GM23248 (cell line): ENCODE measurements around the gene CD59.

Source experiments
- EZH2 ChIP-seq: fragments of 200-600 bp; sonication (generic); IDR thresholded peaks from 2 replicates; pipeline ENCODE4 v1.6.1; 2018; ENCODE audit warnings: antibody characterized with exemption, mild to moderate bottlenecking; ENCODE audit not compliant: insufficient read depth, poor library complexity, severe bottlenecking
- EZH2phosphoT487 ChIP-seq: fragments of 200-600 bp; sonication (generic); IDR thresholded peaks from 2 replicates; pipeline ENCODE4 v1.6.1; 2018; ENCODE audit warnings: antibody characterized with exemption, moderate library complexity, mild to moderate bottlenecking, low read depth; ENCODE audit not compliant: insufficient read depth

GRCh38 chr11:33712436-33712835 is 23.8 kb downstream of the CD59 start:
- no peak for TF ChIP-seq EZH2phosphoT487
- no peak for TF ChIP-seq EZH2
